B cell (primary cell): Measurements from ENCODE around the gene MYT1. TPM values are rescaled to one million over a fixed set of nuclear protein-coding genes. Genes with fewer than 3 reads are reported as not detected.

Experiments used
- ATAC-seq: fragments of 200-7000 bp; cut with Tn5 transposase; one replicate; pipeline ENCODE4 v1.10.0; 2021; ENCODE audit warnings: low read depth, mild to moderate bottlenecking, moderate number of reproducible peaks, moderate library complexity
- CTCF ChIA-PET: fragments of 350-600 bp; sonication (Branson Sonifier 250); formaldehyde crosslinking; loops from one replicate; lab custom pipeline; 2021; ENCODE audit warnings: antibody characterized with exemption, inconsistent platforms; lab: Charles Lee
- POLR2A ChIA-PET: fragments of 350-600 bp; sonication (Branson Sonifier 250); formaldehyde crosslinking; loops from one replicate; lab custom pipeline; 2021; ENCODE audit warnings: antibody characterized with exemption; lab: Charles Lee
- DNase-seq: peaks from one replicate; pipeline ENCODE4 v3.0.0; 2013
- H2AFZ ChIP-seq: 2 replicates; pipeline ENCODE4 v1.6.1; 2012; ENCODE audit warnings: mild to moderate bottlenecking, low read depth, low read length; ENCODE audit not compliant: insufficient read depth, poor library complexity, severe bottlenecking
- H3K27ac ChIP-seq, 2 donors: 1 replicate in 1 of 2; 2 replicates in 1 of 2; pipeline ENCODE4 v1.5.1; 2012 to 2013; ENCODE audit warnings: low read length in 2 of 2, mild to moderate bottlenecking in 2 of 2, moderate library complexity in 1 of 2
- H3K27me3 ChIP-seq, 4 experiments: fragments of 200-600 bp in 1 of 4; sonication (generic) in 1 of 4; replicated peaks in 1 of 4; 1 replicate in 2 of 4; 2 replicates in 2 of 4; pipeline versions ENCODE4 v1.6.1 to v1.7.0; 2013 to 2016; ENCODE audit warnings: low read length in 3 of 4, mild to moderate bottlenecking in 2 of 4, mixed read lengths in 1 of 4, moderate library complexity in 1 of 4; ENCODE audit not compliant: insufficient read depth in 4 of 4, control insufficient read depth in 3 of 4; ENCODE audit errors: control extremely low read depth in 1 of 4
- H3K36me3 ChIP-seq, 2 experiments: replicated peaks in 1 of 2; 1 replicate in 1 of 2; 2 replicates in 1 of 2; pipeline versions ENCODE4 v1.6.1 to v1.7.1; 2013; ENCODE audit warnings: low read length in 1 of 2; ENCODE audit not compliant: insufficient read depth in 2 of 2, control insufficient read depth in 1 of 2; ENCODE audit errors: control extremely low read depth in 1 of 2, extremely low read depth in 1 of 2
- H3K4me1 ChIP-seq, 2 donors: fragments of 200-600 bp in 1 of 2; sonication (generic) in 1 of 2; 1 replicate in 1 of 2; 2 replicates in 1 of 2; pipeline versions ENCODE4 v1.5.1 to v1.6.1; 2013 to 2017; ENCODE audit warnings: low read length in 2 of 2; ENCODE audit not compliant: control insufficient read depth in 2 of 2, insufficient read depth in 2 of 2
- H3K4me2 ChIP-seq: replicated peaks from 2 replicates; pipeline ENCODE3; 2012; ENCODE audit warnings: mild to moderate bottlenecking, low read depth, low read length; ENCODE audit not compliant: poor library complexity, severe bottlenecking
- H3K4me3 ChIP-seq, 5 experiments: fragments of 200-600 bp in 1 of 5; sonication (generic) in 1 of 5; 1 replicate in 3 of 5; 2 replicates in 2 of 5; pipeline versions ENCODE4 v1.5.1 to v1.7.0; 2011 to 2016; ENCODE audit warnings: low read length in 4 of 5, mild to moderate bottlenecking in 4 of 5, low read depth in 2 of 5, control low read depth in 1 of 5, moderate library complexity in 1 of 5; ENCODE audit not compliant: insufficient read depth in 1 of 5; ENCODE audit errors: control extremely low read depth in 1 of 5, extremely low read depth in 1 of 5
- H3K79me2 ChIP-seq: fragments of 200-600 bp; sonication (generic); one replicate; pipeline ENCODE4 v1.6.0; 2016; ENCODE audit warnings: low read length; ENCODE audit not compliant: control insufficient read depth, insufficient read depth
- H3K9ac ChIP-seq: fragments of 200-600 bp; sonication (generic); 2 replicates; pipeline ENCODE4 v1.6.1; 2017; ENCODE audit warnings: mild to moderate bottlenecking, low read length, moderate library complexity
- H3K9me3 ChIP-seq, 3 donors: one replicate each; pipeline versions ENCODE4 v1.6.1 to v1.7.1; 2013; ENCODE audit warnings: low read length in 2 of 3; ENCODE audit not compliant: control insufficient read depth in 2 of 3, insufficient read depth in 1 of 3; ENCODE audit errors: control extremely low read depth in 1 of 3
- H4K20me1 ChIP-seq: 2 replicates; pipeline ENCODE4 v1.6.0; 2012; ENCODE audit warnings: mild to moderate bottlenecking, low read length; ENCODE audit not compliant: insufficient read depth, control insufficient read depth, poor library complexity, severe bottlenecking
- H3K27ac Mint-ChIP-seq: one replicate; pipeline ENCODE4 v1.8.0; 2021; ENCODE audit warnings: mixed read lengths
- H3K27me3 Mint-ChIP-seq: one replicate; pipeline ENCODE4 v1.8.0; 2021; ENCODE audit warnings: mixed read lengths
- H3K4me1 Mint-ChIP-seq: one replicate; pipeline ENCODE4 v1.8.0; 2021; ENCODE audit warnings: mixed read lengths
- H3K4me3 Mint-ChIP-seq: one replicate; pipeline ENCODE4 v1.8.0; 2021; ENCODE audit warnings: mixed read lengths
- H3K9me3 Mint-ChIP-seq: one replicate; pipeline ENCODE4 v1.8.0; 2022; ENCODE audit warnings: mixed read lengths; ENCODE audit not compliant: insufficient read depth
- EZH2 ChIP-seq: IDR thresholded peaks from 2 replicates; pipeline ENCODE4 v1.6.1; 2012; ENCODE audit warnings: borderline replicate concordance, low read depth, mild to moderate bottlenecking, moderate library complexity, low read length; ENCODE audit not compliant: insufficient read depth, poor library complexity, severe bottlenecking
- WGBS: methylation state at CpG from one replicate; pipeline ENCODE4 v1.1.5; 2013; ENCODE audit warnings: missing lambda C conversion rate; ENCODE audit not compliant: insufficient coverage; 5-methylcytosine and 5-hydroxymethylcytosine counted together
- intact Hi-C: fragments of 100-400 bp; cut with micrococcal nuclease; formaldehyde crosslinking; loops from one replicate; pipeline ENCODE4 v1.10.0; 2022
- polyA plus RNA-seq: library from polyadenylated mRNA; depleted of rRNA; stranded (reverse); fragments of >200 nt; gene quantifications from 2 replicates; pipeline ENCODE4 v1.2.3, GENCODE V29; 2012
- total RNA-seq, 2 donors: library from RNA; stranded (reverse); fragments of 120-200 nt in 1 of 2; gene quantifications; 1 replicate in 1 of 2; 2 replicates in 1 of 2; pipeline versions ENCODE4 v1.2.3 to v1.2.4, GENCODE V29; 2013 to 2022
- TF ChIP-seq, protein P1 (sequence below): fragments of 200-600 bp; IDR thresholded peaks from one replicate; pipeline ENCODE4 v1.8.0; 2022; ENCODE audit warnings: antibody characterized with exemption, mild to moderate bottlenecking

Gene MYT1
- total and polyA plus RNA-seq, 2 donors (not counting 1 experiment from before 2014, with no cell fraction given), result 0.49 to 42.2 TPM

DNA sequence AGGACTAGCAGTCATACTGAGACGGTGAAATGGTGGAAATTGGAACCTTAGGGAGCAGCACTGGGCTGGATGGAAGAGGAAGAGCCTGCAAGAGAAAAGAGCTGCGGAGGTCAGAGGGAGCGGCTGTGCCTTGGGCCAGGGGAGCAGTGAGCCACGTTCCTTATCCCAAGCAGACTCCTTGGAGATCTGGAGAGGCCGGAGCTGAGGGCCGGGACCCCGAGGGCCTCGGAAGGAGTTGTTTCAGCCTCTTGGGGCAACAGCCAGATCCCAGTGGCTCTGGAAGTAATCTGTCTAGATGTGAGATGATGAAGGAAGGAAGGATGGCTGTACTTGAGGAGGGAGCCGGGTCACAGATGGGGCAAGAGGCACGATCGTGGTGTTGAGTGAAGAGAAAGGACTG is 107.4 kb downstream of the MYT1 start:
- ATAC-seq (no peak), DNase-seq (no peak)
- Histone ChIP-seq H2AFZ (no peak overlapping the region), H3K27ac (no peak overlapping the region), H3K79me2 (peaks cover 13% of the 10 kb centered on the region), H3K27me3 (no peaks in the 10 kb centered on the region), H3K4me2 (no peak overlapping the region), H3K4me1 (no peaks in the 10 kb centered on the region), H3K9me3 (no peaks in the 10 kb centered on the region), H3K4me3 (no peak overlapping the region), H4K20me1 (peaks cover 32% of the 10 kb centered on the region), H3K9ac (no peak overlapping the region), H3K36me3 (peaks cover 0 to 37% of the 10 kb centered on the region in 2 experiments)
- Mint-ChIP-seq H3K9me3 (no peaks in the 10 kb centered on the region), H3K27me3 (no peaks in the 10 kb centered on the region), H3K4me3 (no peak overlapping the region), H3K27ac (no peak overlapping the region), H3K4me1 (no peaks in the 10 kb centered on the region)
- no peak for TF ChIP-seq EZH2
- TF ChIP-seq, protein P1, sequence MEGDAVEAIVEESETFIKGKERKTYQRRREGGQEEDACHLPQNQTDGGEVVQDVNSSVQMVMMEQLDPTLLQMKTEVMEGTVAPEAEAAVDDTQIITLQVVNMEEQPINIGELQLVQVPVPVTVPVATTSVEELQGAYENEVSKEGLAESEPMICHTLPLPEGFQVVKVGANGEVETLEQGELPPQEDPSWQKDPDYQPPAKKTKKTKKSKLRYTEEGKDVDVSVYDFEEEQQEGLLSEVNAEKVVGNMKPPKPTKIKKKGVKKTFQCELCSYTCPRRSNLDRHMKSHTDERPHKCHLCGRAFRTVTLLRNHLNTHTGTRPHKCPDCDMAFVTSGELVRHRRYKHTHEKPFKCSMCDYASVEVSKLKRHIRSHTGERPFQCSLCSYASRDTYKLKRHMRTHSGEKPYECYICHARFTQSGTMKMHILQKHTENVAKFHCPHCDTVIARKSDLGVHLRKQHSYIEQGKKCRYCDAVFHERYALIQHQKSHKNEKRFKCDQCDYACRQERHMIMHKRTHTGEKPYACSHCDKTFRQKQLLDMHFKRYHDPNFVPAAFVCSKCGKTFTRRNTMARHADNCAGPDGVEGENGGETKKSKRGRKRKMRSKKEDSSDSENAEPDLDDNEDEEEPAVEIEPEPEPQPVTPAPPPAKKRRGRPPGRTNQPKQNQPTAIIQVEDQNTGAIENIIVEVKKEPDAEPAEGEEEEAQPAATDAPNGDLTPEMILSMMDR, result no peak
- intact Hi-C loops, result no loop called here
- 97% methylated on average over 11 of the region's 11 CpGs for WGBS
- ChIA-PET CTCF (no interaction called here), POLR2A (no interaction called here)

DNA sequence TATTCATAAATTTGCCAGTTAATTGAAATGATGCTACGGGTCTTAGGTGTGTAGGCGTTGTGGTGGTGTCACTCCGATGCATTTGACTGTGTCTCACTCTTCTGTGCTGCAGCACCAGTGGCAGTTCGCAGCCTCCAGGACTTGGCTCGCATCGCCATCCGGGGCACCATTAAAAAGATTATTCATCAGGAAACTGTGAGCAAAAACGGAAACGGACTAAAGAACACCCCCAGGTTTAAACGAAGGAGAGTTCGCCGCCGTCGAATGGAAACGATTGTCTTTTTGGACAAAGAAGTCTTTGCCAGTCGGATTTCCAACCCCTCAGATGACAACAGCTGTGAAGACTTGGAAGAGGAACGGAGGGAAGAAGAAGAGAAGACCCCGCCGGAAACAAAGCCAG is 108.9 kb downstream of the MYT1 start:
- Mint-ChIP-seq H3K4me3 (no peak overlapping the region), H3K9me3 (no peaks in the 10 kb centered on the region), H3K4me1 (no peaks in the 10 kb centered on the region), H3K27ac (no peak overlapping the region), H3K27me3 (no peaks in the 10 kb centered on the region)
- Histone ChIP-seq H3K79me2 (peaks cover 13% of the 10 kb centered on the region), H3K27me3 (no peaks in the 10 kb centered on the region), H3K4me2 (no peak overlapping the region), H4K20me1 (peaks cover 32% of the 10 kb centered on the region), H3K9me3 (no peaks in the 10 kb centered on the region), H3K9ac (no peak overlapping the region), H3K4me3 (no peak overlapping the region), H3K4me1 (no peaks in the 10 kb centered on the region), H2AFZ (no peak overlapping the region), H3K27ac (no peak overlapping the region), H3K36me3 (peaks cover 0 to 25% of the 10 kb centered on the region in 2 experiments)
- DNase-seq (no peak), ATAC-seq (no peak)
- TF ChIP-seq, protein P1, result no peak
- no peak for TF ChIP-seq EZH2
- ChIA-PET POLR2A (no interaction called here), CTCF (no interaction called here)
- 99% methylated on average over 16 of the region's 19 CpGs for WGBS
- intact Hi-C loops, result no loop called here
